ENCODE results near the gene CTR9.
A peak's percentile ranks its signal among the peaks of the same experiment; 100 is the strongest.

The CTR9 gene

GRCh38 chr11:10750838-10751580, at the start of gene CTR9:
Gene CTR9, plus strand, starts transcription at chr11:10751246. Its CDS starts 167 bp downstream, at chr11:10751413.
- peak; percentile 91 for DNase-seq

GRCh38 chr11:10701982-10702381, 49.1 kb upstream of the CTR9 start:
- no peak for DNase-seq

GRCh38 chr11:10708131-10708530, 42.9 kb upstream of the CTR9 start:
- DNase-seq = no peak

- no peak for DNase-seq
These were observed 41.6 kb upstream of the CTR9 start for GRCh38 chr11:10709299-10710086.

GRCh38 chr11:10715571-10715970, 35.5 kb upstream of the CTR9 start:
- no peak for DNase-seq

GRCh38 chr11:10716122-10716521, 34.9 kb upstream of the CTR9 start:
- DNase-seq = no peak

GRCh38 chr11:10716543-10717259, 34.3 kb upstream of the CTR9 start:
- DNase-seq = no peak

GRCh38 chr11:10719616-10720015, 31.4 kb upstream of the CTR9 start:
- no peak for DNase-seq

GRCh38 chr11:10720881-10721376, 30.1 kb upstream of the CTR9 start:
- DNase-seq = no peak

- DNase-seq = no peak
These were observed 28.7 kb upstream of the CTR9 start for GRCh38 chr11:10722307-10722706.

GRCh38 chr11:10725114-10725906, 25.7 kb upstream of the CTR9 start:
- DNase-seq = no peak

- DNase-seq = no peak
These were observed 25.2 kb upstream of the CTR9 start for GRCh38 chr11:10725907-10726253.

GRCh38 chr11:10727146-10727851, 23.7 kb upstream of the CTR9 start:
- DNase-seq = no peak

- no peak for DNase-seq
These were observed 22.9 kb upstream of the CTR9 start for GRCh38 chr11:10728154-10728553.

GRCh38 chr11:10728789-10729472, 22.1 kb upstream of the CTR9 start:
- DNase-seq = no peak

GRCh38 chr11:10730151-10730550, 20.9 kb upstream of the CTR9 start:
- no peak for DNase-seq

GRCh38 chr11:10731064-10731680, 19.9 kb upstream of the CTR9 start:
- DNase-seq = no peak

- peak; percentile 86 for DNase-seq
These were observed 15.3 kb upstream of the CTR9 start for GRCh38 chr11:10735481-10736475.

GRCh38 chr11:10742460-10743208, 8.4 kb upstream of the CTR9 start:
- peak; percentile 30 for DNase-seq
